Measurements from ENCODE around the gene ZNF416.
A peak's percentile ranks its signal among the peaks of the same experiment; 100 is the strongest.

Gene ZNF416

GRCh38 chr19:57559404-57560025, 19.2 kb downstream of the ZNF416 start, which contains the start of gene ZNF550:
ZNF550 (minus strand) TSS chr19:57559863; CDS start chr19:57559682, 181 bp downstream.
- DNase-seq (ENCODE audit: low read depth in 3 of 3, low spot score in 1 of 3): peak; percentile 62 to 79 (median 72)

- DNase-seq (ENCODE audit: low read depth in 3 of 3, low spot score in 1 of 3): no peak
Measured at GRCh38 chr19:57559008-57559403, 19.7 kb downstream of the ZNF416 start.

- no peak for DNase-seq (ENCODE audit: low read depth in 3 of 3, low spot score in 1 of 3)
Measured at GRCh38 chr19:57558525-57558924, 20.2 kb downstream of the ZNF416 start.

- no peak for DNase-seq (ENCODE audit: low read depth in 3 of 3, low spot score in 1 of 3)
Measured at GRCh38 chr19:57557659-57558058, 21.1 kb downstream of the ZNF416 start.

- DNase-seq (ENCODE audit: low read depth in 3 of 3, low spot score in 1 of 3): no peak
Measured at GRCh38 chr19:57552432-57552831, 26.3 kb downstream of the ZNF416 start.

GRCh38 chr19:57546513-57546912, 32.2 kb downstream of the ZNF416 start:
- no peak for DNase-seq (ENCODE audit: low read depth in 3 of 3, low spot score in 1 of 3)

- no peak for DNase-seq (ENCODE audit: low read depth in 3 of 3, low spot score in 1 of 3)
Measured at GRCh38 chr19:57537953-57538547, 40.7 kb downstream of the ZNF416 start.

- peak; percentile 63 to 65 (median 64) for DNase-seq (ENCODE audit: low read depth in 3 of 3, low spot score in 1 of 3)
Measured at GRCh38 chr19:57527136-57527881, 51.4 kb downstream of the ZNF416 start, which contains the start of gene ZNF549. ZNF549 (plus strand) TSS chr19:57527356; CDS start chr19:57527574, 218 bp downstream.
